HG02938 (cell line): ENCODE data around the gene SNX10.
A peak's percentile ranks its signal among the peaks of the same experiment; 100 is the strongest.

ENCODE experiments used
- ATAC-seq: cut with Tn5 transposase; IDR thresholded peaks from one replicate; pipeline ENCODE4 v1.9.1; 2021; ENCODE audit warnings: mild to moderate bottlenecking, moderate library complexity; ENCODE audit not compliant: unreplicated experiment

The SNX10 gene

DNA sequence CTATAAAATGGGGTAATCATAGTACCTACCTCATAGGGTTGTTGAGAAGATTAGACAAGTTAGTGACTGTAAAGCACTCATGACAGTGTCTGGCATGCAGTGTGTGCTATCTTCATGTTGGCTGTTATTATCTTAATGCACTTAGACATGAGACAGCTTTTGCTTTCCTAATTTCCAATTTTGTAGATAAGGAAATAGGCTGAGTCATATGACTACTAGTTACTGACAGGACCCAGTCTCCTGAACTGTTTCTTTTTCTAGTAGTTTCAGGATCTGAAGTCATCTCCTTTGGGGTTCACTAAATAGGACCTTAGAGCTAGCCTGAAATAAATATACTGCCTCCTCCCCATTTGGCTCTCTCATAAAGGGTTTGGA lies 74.2 kb downstream of the SNX10 start:
- no peak for ATAC-seq

GRCh38 chr7:26367219-26367711 lies 75.6 kb downstream of the SNX10 start:
- ATAC-seq, result no peak

DNA sequence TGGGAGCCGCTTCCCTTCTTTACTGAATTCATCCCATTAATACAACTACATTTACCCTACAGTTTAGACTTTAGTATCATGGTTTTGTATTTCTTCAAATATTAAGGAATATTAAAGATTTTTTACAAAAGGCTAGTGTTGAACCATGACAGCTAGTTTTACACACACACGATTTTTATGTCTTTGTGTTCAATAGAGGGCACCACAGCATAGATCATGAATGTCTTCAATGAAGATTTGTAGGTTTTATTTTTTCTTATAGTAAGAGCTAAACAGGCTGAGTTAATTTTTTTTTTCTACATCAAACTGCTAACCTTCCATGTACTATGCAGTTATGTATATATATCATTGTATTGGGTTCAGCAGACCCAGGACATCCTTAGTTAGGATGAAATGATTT lies 76.9 kb downstream of the SNX10 start:
- ATAC-seq, result no peak

- ATAC-seq, result no peak
Measured at GRCh38 chr7:26369593-26369992, 77.9 kb downstream of the SNX10 start.

GRCh38 chr7:26370011-26370410 lies 78.3 kb downstream of the SNX10 start:
- no peak for ATAC-seq

GRCh38 chr7:26372249-26372648 lies 80.6 kb downstream of the SNX10 start:
- ATAC-seq, result no peak

GRCh38 chr7:26372704-26373103 lies 81.0 kb downstream of the SNX10 start:
- no peak for ATAC-seq

DNA sequence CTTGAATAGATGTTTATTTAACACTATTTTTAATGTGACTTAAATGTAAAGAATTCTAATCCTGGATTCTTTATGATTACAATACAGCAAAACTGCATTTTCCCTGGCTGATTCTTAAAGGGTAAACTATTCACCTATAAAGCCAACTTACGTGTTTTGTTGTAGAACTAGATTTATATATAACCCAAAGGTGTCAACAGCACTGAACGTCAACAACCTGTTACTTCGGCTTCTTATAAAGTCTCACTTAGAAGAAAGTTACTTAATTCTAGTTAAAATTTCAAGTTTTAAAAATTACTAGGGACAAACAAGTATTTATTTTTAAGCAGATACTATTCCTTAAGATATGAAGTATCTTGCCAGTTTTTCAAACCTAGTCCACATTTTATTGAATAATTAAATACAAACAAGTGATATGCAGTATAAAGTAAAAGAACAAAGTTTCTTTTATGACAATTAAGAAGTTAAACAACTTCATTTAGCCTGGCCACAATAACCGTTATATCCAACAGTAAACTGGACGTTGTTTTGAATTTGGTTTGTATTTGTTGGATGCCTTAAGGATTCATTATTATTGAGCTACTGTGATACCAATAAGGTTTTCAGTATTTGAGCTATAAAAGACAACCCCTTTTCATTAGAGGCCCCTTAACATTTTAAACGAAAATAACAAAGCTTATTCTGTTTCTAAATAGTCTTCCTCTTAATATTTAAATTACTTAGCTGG lies 83.1 kb downstream of the SNX10 start:
- ATAC-seq, result no peak

DNA sequence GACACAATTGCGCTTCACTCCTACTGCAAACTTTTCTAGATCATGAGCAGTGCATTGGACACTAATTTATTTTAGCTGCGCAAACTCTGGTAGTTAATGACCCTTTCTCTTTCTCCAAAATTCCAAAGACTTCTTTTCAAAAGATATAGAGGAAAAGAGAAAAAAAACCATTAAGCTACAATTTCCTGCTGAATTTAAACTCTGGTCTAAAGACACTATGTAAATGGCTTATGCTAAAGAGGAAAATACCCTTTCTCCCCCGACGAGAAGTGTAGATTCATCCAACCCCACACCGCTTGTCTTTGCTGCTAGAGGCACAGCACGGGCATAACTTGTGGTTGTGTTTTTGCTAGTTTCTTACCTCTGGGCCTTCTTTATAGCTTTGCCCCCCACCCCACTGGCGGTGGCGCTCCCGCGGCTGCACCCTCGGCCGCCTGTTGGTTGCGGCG lies 84.1 kb downstream of the SNX10 start:
- ATAC-seq, result peak; percentile 17

DNA sequence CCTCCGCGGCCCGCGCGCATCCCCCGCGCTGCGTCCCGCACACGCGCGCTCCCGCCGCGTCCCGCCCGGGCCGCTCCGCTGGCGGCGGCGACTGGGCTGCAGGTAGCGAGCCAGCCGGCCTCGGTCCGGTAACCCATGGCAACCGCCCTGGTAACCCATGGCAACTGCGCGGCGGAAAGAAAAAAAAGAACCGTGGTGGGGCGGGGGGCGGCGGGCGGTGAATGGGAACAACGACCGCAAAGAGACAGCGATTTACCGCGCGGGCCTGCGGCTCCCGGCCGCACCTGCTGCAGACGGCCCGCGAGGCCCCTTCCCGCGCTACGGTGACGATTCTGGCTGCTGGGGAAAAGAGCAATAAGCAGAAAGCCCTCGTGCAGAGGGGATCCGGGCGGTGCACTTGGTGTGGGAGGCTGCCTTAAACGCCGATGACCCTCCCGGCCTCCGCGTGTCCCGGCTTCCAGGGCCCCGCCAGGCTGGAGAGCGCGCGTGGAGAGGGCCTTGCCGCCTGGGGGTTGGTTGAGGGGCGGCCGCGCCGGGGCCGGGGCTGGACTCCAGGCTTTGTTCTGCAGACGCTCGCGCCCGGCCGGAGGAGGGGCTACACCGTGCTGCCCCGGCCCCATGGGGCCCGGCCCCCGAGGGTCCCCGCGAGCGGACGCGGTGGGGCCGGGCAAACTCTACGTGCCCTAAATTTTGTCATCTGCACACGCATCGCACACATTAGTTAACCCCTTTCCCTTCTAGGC lies 84.7 kb downstream of the SNX10 start:
- ATAC-seq, result peak; percentile 32

DNA sequence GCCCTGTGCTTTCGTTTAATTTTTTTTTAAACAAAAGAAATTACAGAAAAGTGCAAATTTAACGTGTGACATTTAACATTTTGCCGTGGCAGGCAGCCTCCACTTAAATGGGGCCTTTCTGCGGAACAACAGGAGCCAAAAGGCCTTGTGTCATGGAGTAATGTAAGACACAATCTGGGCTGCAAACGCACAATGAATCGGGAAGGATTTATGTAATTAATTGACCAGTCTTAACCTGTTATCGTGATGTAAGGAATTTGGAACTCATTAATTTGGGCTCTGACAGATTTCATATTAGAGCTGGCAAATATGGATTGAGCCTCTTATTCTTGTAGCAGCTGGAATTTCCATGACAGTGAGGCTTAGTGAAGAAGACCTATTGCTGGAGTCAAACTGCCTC lies 86.4 kb downstream of the SNX10 start:
- no peak for ATAC-seq

GRCh38 chr7:26379711-26380110 lies 88.0 kb downstream of the SNX10 start:
- ATAC-seq, result no peak

DNA sequence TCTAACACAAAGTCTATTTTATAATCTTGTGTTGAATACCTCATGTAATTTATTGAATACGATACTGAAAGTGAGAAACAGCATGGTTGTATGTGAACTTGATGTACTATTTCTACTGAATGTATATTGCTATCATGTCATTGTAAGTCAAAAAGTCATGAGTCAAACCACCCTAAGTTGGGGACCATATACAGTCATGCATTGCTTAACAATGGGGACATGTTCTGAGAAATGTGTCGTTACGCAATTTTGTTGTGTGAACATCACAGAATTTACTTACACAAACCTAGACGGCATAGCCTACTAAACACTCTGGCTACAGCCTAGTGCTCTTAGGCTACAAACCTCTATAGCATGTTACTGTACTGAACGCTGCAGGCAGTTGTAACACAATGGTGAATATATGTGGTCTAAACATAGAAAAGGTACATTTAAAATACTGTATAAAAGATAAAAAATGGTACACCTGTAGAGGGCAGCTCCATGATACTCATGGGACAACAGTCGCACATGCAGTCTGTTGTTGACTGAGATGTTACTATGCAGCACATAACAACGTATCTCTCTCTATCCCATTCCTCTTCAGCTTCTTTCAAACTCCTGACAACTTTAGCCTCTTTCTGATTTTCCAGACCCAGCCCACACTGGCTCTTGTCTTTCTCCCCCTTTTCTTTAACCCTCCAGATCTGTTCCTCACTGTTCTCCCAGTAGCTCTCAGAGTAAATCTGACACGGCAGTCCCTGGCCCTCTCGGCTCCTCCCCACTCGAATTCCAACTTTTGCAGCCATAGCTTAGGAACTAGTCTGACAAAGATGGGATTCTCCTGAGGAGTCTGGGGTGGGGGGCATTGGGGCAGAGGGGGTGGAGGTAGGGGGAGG lies 90.1 kb downstream of the SNX10 start:
- no peak for ATAC-seq

DNA sequence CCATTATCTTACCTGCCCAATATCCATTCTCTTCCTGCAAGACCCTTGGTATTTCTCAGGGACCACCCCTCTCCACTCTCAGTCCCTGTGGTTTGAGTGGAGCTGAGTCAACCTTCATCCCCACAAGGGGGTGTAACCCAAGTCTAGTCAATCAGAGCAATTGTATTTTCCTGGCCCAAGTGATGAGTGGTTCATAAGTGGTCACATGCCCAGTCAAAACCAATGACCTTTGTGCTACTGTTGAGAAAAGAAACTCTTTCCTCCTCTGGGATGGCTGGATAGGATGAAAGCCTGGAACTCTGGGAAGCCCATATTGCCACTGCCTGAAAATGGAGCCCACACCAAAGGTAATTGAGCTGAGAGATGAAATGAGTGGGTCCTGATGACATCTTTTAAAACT lies 93.6 kb downstream of the SNX10 start:
- ATAC-seq, result no peak

GRCh38 chr7:26387731-26388130 lies 96.1 kb downstream of the SNX10 start:
- no peak for ATAC-seq

GRCh38 chr7:26388256-26388655 lies 96.6 kb downstream of the SNX10 start:
- ATAC-seq, result no peak

- no peak for ATAC-seq
Measured at GRCh38 chr7:26390016-26390415, 98.4 kb downstream of the SNX10 start.

GRCh38 chr7:26393818-26394217 lies 102.2 kb downstream of the SNX10 start:
- ATAC-seq, result no peak

DNA sequence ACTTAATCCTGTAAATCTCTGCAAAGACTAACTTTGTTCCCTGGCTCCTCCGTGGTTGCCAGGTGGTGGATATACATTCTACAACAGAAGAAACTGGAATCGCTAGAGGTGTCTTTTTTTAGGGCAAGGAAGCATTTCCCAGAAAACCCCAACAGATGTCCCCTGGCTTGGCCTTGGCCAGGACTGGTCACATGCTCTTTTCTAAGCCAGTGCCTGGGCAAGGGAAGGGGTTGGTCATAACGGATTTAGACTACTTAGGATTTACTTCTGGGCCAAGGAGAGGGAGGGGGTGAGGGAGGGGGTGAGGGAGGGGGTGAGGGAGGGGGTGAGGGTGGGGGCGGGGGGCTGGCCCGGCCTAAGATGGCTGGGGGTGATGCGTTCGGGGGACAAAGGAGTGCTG lies 105.7 kb downstream of the SNX10 start:
- no peak for ATAC-seq

DNA sequence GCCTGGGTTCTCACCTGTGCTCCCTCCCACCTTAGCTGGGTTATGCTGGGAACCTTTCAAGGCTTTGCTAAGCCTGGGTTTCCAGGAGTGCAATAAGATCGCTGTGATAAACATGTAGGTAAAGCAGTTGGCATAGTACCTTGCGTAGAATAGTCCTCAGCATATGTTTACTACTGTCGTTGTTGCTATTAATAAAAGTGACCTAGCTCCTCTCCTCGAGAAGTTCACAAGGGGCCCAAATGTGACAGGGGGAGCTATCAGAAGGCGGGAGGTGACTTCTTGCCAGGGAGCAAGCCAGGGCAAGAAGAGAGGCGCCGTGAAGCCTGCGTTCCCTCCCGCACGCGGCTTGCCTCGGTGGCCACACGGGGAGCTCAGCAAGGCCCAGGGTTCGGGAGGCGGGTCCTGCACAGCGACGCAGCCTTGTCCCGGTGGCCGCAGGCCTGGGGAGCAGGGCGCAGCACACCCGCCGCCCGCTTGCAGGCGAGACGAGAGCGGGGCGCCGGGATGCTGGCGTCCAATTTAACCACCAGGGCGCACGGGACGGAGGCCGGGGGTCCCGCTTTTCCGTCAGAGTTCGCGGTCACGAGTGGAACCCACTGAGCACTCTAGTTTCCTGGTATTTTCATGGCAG lies 106.2 kb downstream of the SNX10 start:
- ATAC-seq, result peak; percentile 19

- ATAC-seq, result peak; percentile 38
Measured at GRCh38 chr7:26398427-26398755, 106.7 kb downstream of the SNX10 start.
